OCI-LY1 (cell line): ENCODE results near the gene PHLPP1.

Source experiments
- H2AFZ ChIP-seq: fragments of 200-600 bp; sonication (generic), shearing (Covaris generic); 2 replicates; pipeline ENCODE4 v1.6.0; 2014; ENCODE audit warnings: antibody characterized with exemption, mild to moderate bottlenecking, low read length
- H3F3A ChIP-seq: fragments of 200-600 bp; sonication (generic), shearing (Covaris generic); 2 replicates; pipeline ENCODE4 v1.6.0; 2014; ENCODE audit warnings: mild to moderate bottlenecking, antibody characterized with exemption, low read length, moderate library complexity; ENCODE audit not compliant: insufficient read depth
- H3K27ac ChIP-seq: fragments of 200-600 bp; sonication (generic); 2 replicates; pipeline ENCODE4 v1.5.1; 2014; ENCODE audit warnings: low read length, mixed run types, mild to moderate bottlenecking, low read depth; ENCODE audit not compliant: poor library complexity, severe bottlenecking
- H3K27me3 ChIP-seq: fragments of 200-600 bp; sonication (generic); 2 replicates; pipeline ENCODE4 v1.6.0; 2014; ENCODE audit warnings: antibody characterized with exemption, mild to moderate bottlenecking, low read length, moderate library complexity; ENCODE audit not compliant: insufficient read depth
- H3K36me3 ChIP-seq: fragments of 200-600 bp; sonication (generic); 2 replicates; pipeline ENCODE4 v1.6.1; 2014; ENCODE audit warnings: mild to moderate bottlenecking, antibody characterized with exemption, low read length, moderate library complexity, mixed read lengths; ENCODE audit not compliant: insufficient read depth
- H3K4me1 ChIP-seq: fragments of 200-600 bp; sonication (generic); 2 replicates; pipeline ENCODE4 v1.5.1; 2014; ENCODE audit warnings: mild to moderate bottlenecking, low read length, moderate library complexity; ENCODE audit not compliant: insufficient read depth, severe bottlenecking
- H3K4me2 ChIP-seq: fragments of 200-600 bp; sonication (generic), shearing (Covaris generic); 2 replicates; pipeline ENCODE4 v1.6.1; 2014; ENCODE audit warnings: low read length
- H3K4me3 ChIP-seq: fragments of 200-600 bp; sonication (generic); 2 replicates; pipeline ENCODE4 v1.5.1; 2014; ENCODE audit warnings: low read length, low read depth, mild to moderate bottlenecking, mixed read lengths; ENCODE audit not compliant: poor library complexity, severe bottlenecking
- H3K79me2 ChIP-seq: fragments of 200-600 bp; shearing (Covaris generic); 2 replicates; pipeline ENCODE4 v1.6.1; 2016; ENCODE audit warnings: mixed run types, low read length, mixed read lengths; ENCODE audit not compliant: insufficient read depth
- H3K9ac ChIP-seq: fragments of 200-600 bp; sonication (generic), shearing (Covaris generic); 2 replicates; pipeline ENCODE4 v1.6.1; 2014; ENCODE audit warnings: mild to moderate bottlenecking, low read length, mixed read lengths
- H3K9me2 ChIP-seq: fragments of 200-600 bp; sonication (generic), shearing (Covaris generic); 2 replicates; pipeline ENCODE4 v1.6.1; 2014; ENCODE audit warnings: low read depth, mild to moderate bottlenecking, low read length, mixed read lengths
- H3K9me3 ChIP-seq: fragments of 200-600 bp; shearing (Covaris generic); 2 replicates; pipeline ENCODE4 v1.6.1; 2014; ENCODE audit warnings: low read length, mixed read lengths
- H4K20me1 ChIP-seq: fragments of 200-600 bp; sonication (generic), shearing (Covaris generic); 2 replicates; pipeline ENCODE4 v1.6.0; 2016; ENCODE audit warnings: mild to moderate bottlenecking, low read length; ENCODE audit not compliant: insufficient read depth
- CTCF ChIP-seq: fragments of 200-600 bp; sonication (generic), shearing (Covaris generic); IDR thresholded peaks from 2 replicates; pipeline ENCODE4 v1.5.1; 2017; ENCODE audit warnings: mild to moderate bottlenecking, antibody characterized with exemption, low read length, moderate library complexity, mixed read lengths
- EZH2 ChIP-seq: fragments of 200-600 bp; sonication (generic), shearing (Covaris generic); IDR thresholded peaks from 2 replicates; pipeline ENCODE4 v1.8.0; 2017; ENCODE audit warnings: borderline replicate concordance, mixed run types, mild to moderate bottlenecking, antibody characterized with exemption, low read length, moderate library complexity, mixed read lengths

Gene PHLPP1

GRCh38 chr18:62974388-62974787 is 259.0 kb downstream of the PHLPP1 start:
- no peaks in the 10 kb centered on the region for H3K36me3 ChIP-seq
- no peak overlapping the region for H3K27ac ChIP-seq
- H3K9ac ChIP-seq = no peak overlapping the region
- no peaks in the 10 kb centered on the region for H3K9me2 ChIP-seq
- H3K4me1 ChIP-seq = peaks cover 7% of the 10 kb centered on the region
- no peaks in the 10 kb centered on the region for H3K79me2 ChIP-seq
- H3K4me3 ChIP-seq = no peak overlapping the region
- H3K9me3 ChIP-seq = no peaks in the 10 kb centered on the region
- H3K27me3 ChIP-seq = no peaks in the 10 kb centered on the region
- no peak overlapping the region for H3K4me2 ChIP-seq
- TF ChIP-seq CTCF (no peak), EZH2 (no peak)
- no peak overlapping the region for H2AFZ ChIP-seq
- H3F3A ChIP-seq = no peaks in the 10 kb centered on the region
- no peaks in the 10 kb centered on the region for H4K20me1 ChIP-seq

- TF ChIP-seq EZH2 (no peak), CTCF (no peak)
- no peak overlapping the region for H3K27ac ChIP-seq
- no peaks in the 10 kb centered on the region for H3F3A ChIP-seq
These were observed 259.8 kb downstream of the PHLPP1 start for GRCh38 chr18:62974928-62975675.

GRCh38 chr18:62975785-62976184 is 260.4 kb downstream of the PHLPP1 start:
- H3K27ac ChIP-seq = no peak overlapping the region
- H3K27me3 ChIP-seq = no peaks in the 10 kb centered on the region
- no peak overlapping the region for H3K4me2 ChIP-seq
- H3K79me2 ChIP-seq = no peaks in the 10 kb centered on the region
- no peaks in the 10 kb centered on the region for H3K9me3 ChIP-seq
- no peak overlapping the region for H3K4me3 ChIP-seq
- no peaks in the 10 kb centered on the region for H3F3A ChIP-seq
- peaks cover 17% of the 10 kb centered on the region for H3K4me1 ChIP-seq
- H3K9ac ChIP-seq = no peak overlapping the region
- no peaks in the 10 kb centered on the region for H3K36me3 ChIP-seq
- no peaks in the 10 kb centered on the region for H3K9me2 ChIP-seq
- no peak overlapping the region for H2AFZ ChIP-seq
- no peaks in the 10 kb centered on the region for H4K20me1 ChIP-seq
- TF ChIP-seq EZH2 (no peak), CTCF (no peak)

More at GRCh38 chr18:62974928-62975675, 259.8 kb downstream of the PHLPP1 start:
- no peaks in the 10 kb centered on the region for H3K79me2 ChIP-seq
- peaks cover 14% of the 10 kb centered on the region for H3K4me1 ChIP-seq
- no peaks in the 10 kb centered on the region for H3K9me2 ChIP-seq
- H3K9me3 ChIP-seq = no peaks in the 10 kb centered on the region
- no peak overlapping the region for H3K4me2 ChIP-seq
- no peak overlapping the region for H2AFZ ChIP-seq
- H3K36me3 ChIP-seq = no peaks in the 10 kb centered on the region
- no peak overlapping the region for H3K4me3 ChIP-seq
- H4K20me1 ChIP-seq = no peaks in the 10 kb centered on the region
- no peaks in the 10 kb centered on the region for H3K27me3 ChIP-seq
- H3K9ac ChIP-seq = no peak overlapping the region
